Endothelial cell of umbilical vein (primary cell): ENCODE results near the gene DMD. TPM values are rescaled to one million over a fixed set of nuclear protein-coding genes. Genes with fewer than 3 reads are reported as not detected.

Experiments
- BruUV-seq: library from RNA; stranded (reverse); fragments of 400-500 nt; replicated peaks from 2 replicates; lab custom pipeline; 2021; lab: Mats Ljungman, UMichigan
- CTCF ChIA-PET: fragments of 300-600, 350-600 bp; sonication (Branson Sonifier 250); formaldehyde crosslinking; loops from one replicate; lab custom pipeline; 2021; ENCODE audit warnings: antibody characterized with exemption, inconsistent platforms; lab: Charles Lee
- POLR2A ChIA-PET: fragments of 300-600, 350-600 bp; sonication (Branson Sonifier 250); formaldehyde crosslinking; loops from one replicate; lab custom pipeline; 2021; ENCODE audit warnings: antibody characterized with exemption, inconsistent platforms; lab: Charles Lee
- DNase-seq: peaks from one replicate; pipeline ENCODE4 v3.0.0-alpha.2; 2011; ENCODE audit warnings: low read depth, low spot score
- FAIRE-seq: peaks from 2 replicates; lab custom pipeline; 2011; peaks lifted over from hg19 to GRCh38; lab: Jason Lieb, UNC
- H2AFZ ChIP-seq: 2 replicates; pipeline ENCODE4 v1.6.0; 2012; ENCODE audit warnings: low read depth, low read length, control low read depth, inconsistent platforms
- H3K27ac ChIP-seq: 2 replicates; pipeline ENCODE4 v1.5.1; 2011; ENCODE audit warnings: low read depth, mild to moderate bottlenecking, control low read depth, low read length, moderate library complexity; ENCODE audit not compliant: insufficient read depth
- H3K27me3 ChIP-seq, 2 experiments: 2 replicates each; pipeline versions ENCODE4 v1.6.0 to v1.6.1; 2011; ENCODE audit warnings: low read length in 2 of 2, mixed read lengths in 1 of 2; ENCODE audit not compliant: control insufficient read depth in 2 of 2, insufficient read depth in 2 of 2
- H3K36me3 ChIP-seq, 2 experiments: 2 replicates in 1 of 2; 3 replicates in 1 of 2; pipeline ENCODE4 v1.5.1; 2011; ENCODE audit warnings: low read length in 2 of 2, mild to moderate bottlenecking in 1 of 2, moderate library complexity in 1 of 2; ENCODE audit not compliant: control insufficient read depth in 2 of 2, insufficient read depth in 2 of 2; ENCODE audit errors: extremely low read depth in 1 of 2
- H3K4me1 ChIP-seq: 3 replicates; pipeline ENCODE4 v1.5.1; 2011; ENCODE audit warnings: mild to moderate bottlenecking, low read length; ENCODE audit not compliant: control insufficient read depth, insufficient read depth; ENCODE audit errors: extremely low read depth
- H3K4me2 ChIP-seq: 2 replicates; pipeline ENCODE4 v1.6.1; 2011; ENCODE audit warnings: low read length, control low read depth, mixed read lengths; ENCODE audit not compliant: insufficient read depth
- H3K4me3 ChIP-seq, 3 experiments: fragments of 200-600 bp in 1 of 3; sonication (generic), shearing (Covaris generic) in 1 of 3; replicated peaks in 1 of 3; 2 replicates each; pipeline ENCODE4 v1.5.1; 2011 to 2016; ENCODE audit warnings: control low read depth in 3 of 3, low read length in 3 of 3, mild to moderate bottlenecking in 2 of 3, inconsistent platforms in 1 of 3, low read depth in 1 of 3, moderate library complexity in 1 of 3; ENCODE audit not compliant: insufficient read depth in 1 of 3
- H3K79me2 ChIP-seq: 2 replicates; pipeline ENCODE4 v1.6.0; 2012; ENCODE audit warnings: low read length, inconsistent platforms; ENCODE audit not compliant: control insufficient read depth, insufficient read depth
- H3K9ac ChIP-seq: replicated peaks from 2 replicates; pipeline ENCODE3; 2011; ENCODE audit warnings: low read length, control low read depth; ENCODE audit not compliant: insufficient read depth; ENCODE audit errors: extremely low read depth
- H3K9me1 ChIP-seq: replicated peaks from 3 replicates; pipeline ENCODE4 v1.6.0; 2011; ENCODE audit warnings: mild to moderate bottlenecking, low read length; ENCODE audit not compliant: control insufficient read depth, insufficient read depth; ENCODE audit errors: extremely low read depth
- H3K9me3 ChIP-seq: replicated peaks from 2 replicates; pipeline ENCODE4 v1.5.1; 2012; ENCODE audit warnings: low read length, inconsistent platforms; ENCODE audit not compliant: control insufficient read depth, insufficient read depth
- H4K20me1 ChIP-seq: replicated peaks from 2 replicates; pipeline ENCODE3; 2011; ENCODE audit warnings: mild to moderate bottlenecking, low read length; ENCODE audit not compliant: control insufficient read depth, insufficient read depth; ENCODE audit errors: extremely low read depth
- EZH2 ChIP-seq: IDR thresholded peaks from 2 replicates; pipeline ENCODE4 v1.6.1; 2012; ENCODE audit warnings: borderline replicate concordance, low read depth, mild to moderate bottlenecking, moderate library complexity, low read length, inconsistent platforms; ENCODE audit not compliant: severe bottlenecking
- FOS ChIP-seq: IDR thresholded peaks from 2 replicates; pipeline ENCODE4 v1.6.1; 2011; ENCODE audit warnings: mild to moderate bottlenecking, low read length, moderate library complexity, borderline replicate concordance; ENCODE audit not compliant: insufficient read depth
- GATA2 ChIP-seq: IDR thresholded peaks from 2 replicates; pipeline ENCODE4 v1.7.0; 2011; ENCODE audit warnings: low read depth, mild to moderate bottlenecking, moderate library complexity, mixed read lengths, low read length; ENCODE audit not compliant: insufficient read length, insufficient read depth
- MYC ChIP-seq: IDR thresholded peaks from one replicate; pipeline ENCODE4 v1.6.1; 2011; ENCODE audit warnings: mild to moderate bottlenecking, low read depth, low read length
- dilution Hi-C: fragments of 300-500 bp; cut with MboI; formaldehyde crosslinking; loops from one replicate; pipeline ENCODE4 v1.15.0; 2019; ENCODE audit warnings: low sequenced_read_pairs; ENCODE audit not compliant: extremely low pct_ligation_motif_present
- intact Hi-C: fragments of 100-400 bp; cut with micrococcal nuclease; formaldehyde crosslinking; loops from one replicate; pipeline ENCODE4 v1.10.0; 2022
- polyA plus RNA-seq, 4 experiments: library from polyadenylated mRNA; depleted of rRNA in 3 of 4; stranded (reverse) in 3 of 4; unstranded in 1 of 4; fragments of >200 nt; gene quantifications; 2 replicates each; pipeline versions ENCODE4 v1.2.1 to v1.2.3, GENCODE V29; 2011 to 2012; ENCODE audit warnings: missing spikeins in 1 of 4
- total RNA-seq: library from RNA; stranded (reverse); gene quantifications from 2 replicates; pipeline ENCODE4 v1.2.3, GENCODE V29; 2021
- TF ChIP-seq, protein P1 (sequence below): IDR thresholded peaks from 2 replicates; pipeline ENCODE4 v1.6.1; 2011; ENCODE audit not compliant: insufficient read depth, insufficient read length
- TF ChIP-seq, protein P2 (sequence below), 2 donors: IDR thresholded peaks; 1 replicate in 1 of 2; 2 replicates in 1 of 2; pipeline ENCODE4 v1.5.1; 2011; ENCODE audit warnings: low read length in 2 of 2, mild to moderate bottlenecking in 2 of 2, moderate library complexity in 2 of 2, control low read depth in 1 of 2, inconsistent platforms in 1 of 2, low read depth in 1 of 2; ENCODE audit not compliant: insufficient read depth in 1 of 2; ENCODE audit errors: extremely low read depth in 1 of 2

Gene DMD
- total and polyA plus RNA-seq, 2 donors (not counting 3 experiments of a cell fraction or from before 2014, with no cell fraction given), result 7.3 to 9.0 TPM

DNA sequence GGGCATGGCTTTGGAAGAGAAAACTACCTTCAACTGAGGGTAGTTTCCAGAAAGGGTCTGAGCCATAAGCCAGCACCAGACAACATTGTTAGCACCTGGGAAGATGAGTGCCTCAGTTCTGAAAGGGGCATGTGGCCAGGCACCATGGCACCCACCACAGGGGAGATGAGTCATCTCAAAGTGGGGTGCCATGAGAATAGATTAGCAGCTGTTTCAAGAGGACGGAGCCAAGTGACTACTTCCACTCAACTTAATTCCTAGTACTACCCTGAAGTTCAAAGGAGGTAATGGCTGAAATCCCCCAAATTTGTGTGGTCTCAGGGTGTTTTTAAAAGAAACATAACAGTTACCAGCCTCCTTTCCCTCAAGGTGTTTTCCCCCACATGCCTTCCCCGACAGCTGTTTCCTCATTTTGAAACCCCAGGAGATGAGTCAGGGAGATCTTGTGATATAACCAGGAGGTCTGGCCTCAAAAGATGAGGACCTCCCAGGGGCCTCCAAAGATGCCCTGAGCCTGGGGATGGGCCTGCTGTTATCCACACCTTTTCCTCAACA, 2111.7 kb downstream of the DMD start:
- BruUV-seq, result no TSS peak
- no peak overlapping the region for H3K27ac ChIP-seq
- no peaks in the 10 kb centered on the region for H3K27me3 ChIP-seq
- POLR2A ChIA-PET, result no interaction called here
- no peaks in the 10 kb centered on the region for H3K9me1 ChIP-seq
- DNase-seq (no peak), FAIRE-seq (no peak)
- no peaks in the 10 kb centered on the region for H3K4me1 ChIP-seq
- dilution Hi-C loops, result no loop called here
- no peaks in the 10 kb centered on the region for H4K20me1 ChIP-seq
- no peaks in the 10 kb centered on the region for H3K79me2 ChIP-seq
- H3K4me2 ChIP-seq, result no peak overlapping the region
- intact Hi-C loops, result no loop called here
- no peaks in the 10 kb centered on the region for H3K9me3 ChIP-seq
- H3K36me3 ChIP-seq, result no peaks in the 10 kb centered on the region
- no peak overlapping the region for H3K4me3 ChIP-seq
- no peak overlapping the region for H3K9ac ChIP-seq
- CTCF ChIA-PET, result interaction anchor here (1.6 kb wide), 1 partner anchor 60 kb away, joined by 5 read pairs; no protein-coding TSS in a partner anchor
- no peak for TF ChIP-seq EZH2
- TF ChIP-seq, protein P1, sequence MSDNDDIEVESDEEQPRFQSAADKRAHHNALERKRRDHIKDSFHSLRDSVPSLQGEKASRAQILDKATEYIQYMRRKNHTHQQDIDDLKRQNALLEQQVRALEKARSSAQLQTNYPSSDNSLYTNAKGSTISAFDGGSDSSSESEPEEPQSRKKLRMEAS, result no peak
- no peak for TF ChIP-seq GATA2
- no peak for TF ChIP-seq FOS
- no peak for TF ChIP-seq MYC
- TF ChIP-seq, protein P2, sequence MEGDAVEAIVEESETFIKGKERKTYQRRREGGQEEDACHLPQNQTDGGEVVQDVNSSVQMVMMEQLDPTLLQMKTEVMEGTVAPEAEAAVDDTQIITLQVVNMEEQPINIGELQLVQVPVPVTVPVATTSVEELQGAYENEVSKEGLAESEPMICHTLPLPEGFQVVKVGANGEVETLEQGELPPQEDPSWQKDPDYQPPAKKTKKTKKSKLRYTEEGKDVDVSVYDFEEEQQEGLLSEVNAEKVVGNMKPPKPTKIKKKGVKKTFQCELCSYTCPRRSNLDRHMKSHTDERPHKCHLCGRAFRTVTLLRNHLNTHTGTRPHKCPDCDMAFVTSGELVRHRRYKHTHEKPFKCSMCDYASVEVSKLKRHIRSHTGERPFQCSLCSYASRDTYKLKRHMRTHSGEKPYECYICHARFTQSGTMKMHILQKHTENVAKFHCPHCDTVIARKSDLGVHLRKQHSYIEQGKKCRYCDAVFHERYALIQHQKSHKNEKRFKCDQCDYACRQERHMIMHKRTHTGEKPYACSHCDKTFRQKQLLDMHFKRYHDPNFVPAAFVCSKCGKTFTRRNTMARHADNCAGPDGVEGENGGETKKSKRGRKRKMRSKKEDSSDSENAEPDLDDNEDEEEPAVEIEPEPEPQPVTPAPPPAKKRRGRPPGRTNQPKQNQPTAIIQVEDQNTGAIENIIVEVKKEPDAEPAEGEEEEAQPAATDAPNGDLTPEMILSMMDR (IDR thresholded peaks at IDR 0.05; ENCODE audit: extremely low read depth in 1 of 2, insufficient read depth in 1 of 2, low read depth in 1 of 2, low read length in 2 of 2), result no peak
- H2AFZ ChIP-seq, result no peak overlapping the region
